BE2C (cell line): ENCODE results near the gene BHLHE41.

ENCODE experiments used
- DNase-seq: peaks from one replicate; pipeline ENCODE4 v3.0.0-alpha.2; 2020
- H3K27me3 ChIP-seq: fragments of 250-450 bp; sonication (Bioruptor Pico); 2 replicates; pipeline ENCODE4 v1.5.1; 2020; ENCODE audit warnings: mild to moderate bottlenecking
- H3K36me3 ChIP-seq: fragments of 250-450 bp; sonication (Bioruptor Pico); 2 replicates; pipeline ENCODE4 v1.5.1; 2020; ENCODE audit warnings: mild to moderate bottlenecking
- H3K4me1 ChIP-seq: fragments of 250-450 bp; sonication (Bioruptor Pico); 2 replicates; pipeline ENCODE4 v1.5.1; 2020
- H3K4me3 ChIP-seq: 2 replicates; pipeline ENCODE4 v1.5.1; 2011; ENCODE audit warnings: low read depth, low read length
- H3K9me3 ChIP-seq: fragments of 250-450 bp; sonication (Bioruptor Pico); 2 replicates; pipeline ENCODE4 v1.5.1; 2020
- TF ChIP-seq, protein P1 (sequence below): IDR thresholded peaks from 2 replicates; pipeline ENCODE4 v1.5.1; 2012; ENCODE audit warnings: mild to moderate bottlenecking, low read depth, low read length

The BHLHE41 gene

GRCh38 chr12:26109343-26109881 lies 15.4 kb downstream of the BHLHE41 start:
- DNase-seq, result no peak
- no peaks in the 10 kb centered on the region; the same call in 1 of the 2 replicates for H3K27me3 ChIP-seq
- H3K4me3 ChIP-seq, result no peak overlapping the region
- no peaks in the 10 kb centered on the region for H3K4me1 ChIP-seq
- H3K36me3 ChIP-seq, result no peaks in the 10 kb centered on the region
- no peaks in the 10 kb centered on the region for H3K9me3 ChIP-seq
- TF ChIP-seq, protein P1, sequence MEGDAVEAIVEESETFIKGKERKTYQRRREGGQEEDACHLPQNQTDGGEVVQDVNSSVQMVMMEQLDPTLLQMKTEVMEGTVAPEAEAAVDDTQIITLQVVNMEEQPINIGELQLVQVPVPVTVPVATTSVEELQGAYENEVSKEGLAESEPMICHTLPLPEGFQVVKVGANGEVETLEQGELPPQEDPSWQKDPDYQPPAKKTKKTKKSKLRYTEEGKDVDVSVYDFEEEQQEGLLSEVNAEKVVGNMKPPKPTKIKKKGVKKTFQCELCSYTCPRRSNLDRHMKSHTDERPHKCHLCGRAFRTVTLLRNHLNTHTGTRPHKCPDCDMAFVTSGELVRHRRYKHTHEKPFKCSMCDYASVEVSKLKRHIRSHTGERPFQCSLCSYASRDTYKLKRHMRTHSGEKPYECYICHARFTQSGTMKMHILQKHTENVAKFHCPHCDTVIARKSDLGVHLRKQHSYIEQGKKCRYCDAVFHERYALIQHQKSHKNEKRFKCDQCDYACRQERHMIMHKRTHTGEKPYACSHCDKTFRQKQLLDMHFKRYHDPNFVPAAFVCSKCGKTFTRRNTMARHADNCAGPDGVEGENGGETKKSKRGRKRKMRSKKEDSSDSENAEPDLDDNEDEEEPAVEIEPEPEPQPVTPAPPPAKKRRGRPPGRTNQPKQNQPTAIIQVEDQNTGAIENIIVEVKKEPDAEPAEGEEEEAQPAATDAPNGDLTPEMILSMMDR, result no peak

DNA sequence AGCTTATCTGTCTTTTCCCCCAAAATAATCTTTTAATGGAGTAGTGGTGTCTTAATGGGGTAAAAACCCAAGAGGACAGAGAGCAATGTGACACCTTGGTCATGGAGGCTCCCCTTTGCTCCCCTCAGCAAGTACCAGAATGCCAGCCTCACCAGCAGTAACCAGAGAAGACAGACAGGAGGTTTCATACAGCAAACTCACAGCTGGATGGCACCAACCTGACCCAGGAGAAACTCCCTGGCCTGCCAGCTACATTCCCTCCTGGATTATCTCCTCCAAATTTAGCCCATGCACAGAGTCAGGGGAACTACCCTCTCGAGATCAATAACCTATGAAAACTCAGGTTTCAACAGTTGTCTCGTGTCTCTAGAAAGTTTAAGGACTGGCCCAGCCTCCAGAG lies 15.9 kb downstream of the BHLHE41 start:
- H3K36me3 ChIP-seq, result no peaks in the 10 kb centered on the region
- H3K4me3 ChIP-seq, result no peak overlapping the region
- no peaks in the 10 kb centered on the region for H3K9me3 ChIP-seq
- no peaks in the 10 kb centered on the region for H3K4me1 ChIP-seq
- DNase-seq, result no peak
- no peaks in the 10 kb centered on the region; the same call in 1 of the 2 replicates for H3K27me3 ChIP-seq
- TF ChIP-seq, protein P1, result no peak

DNA sequence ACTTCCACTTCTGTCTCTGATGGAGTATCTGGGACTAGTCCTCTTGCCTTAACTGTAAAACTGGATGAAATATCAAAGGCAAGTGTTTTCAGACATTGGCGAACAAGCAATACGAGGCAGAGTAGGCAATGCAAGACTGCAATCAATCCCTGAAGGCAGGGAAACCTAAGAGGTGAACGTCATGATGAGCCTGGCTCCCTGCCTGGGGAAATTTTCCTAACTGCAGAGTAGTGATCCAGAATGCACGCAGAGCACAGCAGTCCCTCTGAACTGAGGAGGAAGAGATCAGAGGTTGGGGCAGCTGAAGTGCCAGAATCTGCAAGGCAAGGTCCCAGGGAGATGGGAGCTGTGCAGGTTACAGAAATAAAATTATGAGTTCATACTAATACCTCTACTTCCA lies 18.5 kb downstream of the BHLHE41 start:
- H3K4me1 ChIP-seq, result no peaks in the 10 kb centered on the region
- TF ChIP-seq, protein P1, result no peak
- no peak overlapping the region for H3K4me3 ChIP-seq
- no peaks in the 10 kb centered on the region for H3K27me3 ChIP-seq
- no peaks in the 10 kb centered on the region for H3K36me3 ChIP-seq
- no peaks in the 10 kb centered on the region for H3K9me3 ChIP-seq
- no peak for DNase-seq

DNA sequence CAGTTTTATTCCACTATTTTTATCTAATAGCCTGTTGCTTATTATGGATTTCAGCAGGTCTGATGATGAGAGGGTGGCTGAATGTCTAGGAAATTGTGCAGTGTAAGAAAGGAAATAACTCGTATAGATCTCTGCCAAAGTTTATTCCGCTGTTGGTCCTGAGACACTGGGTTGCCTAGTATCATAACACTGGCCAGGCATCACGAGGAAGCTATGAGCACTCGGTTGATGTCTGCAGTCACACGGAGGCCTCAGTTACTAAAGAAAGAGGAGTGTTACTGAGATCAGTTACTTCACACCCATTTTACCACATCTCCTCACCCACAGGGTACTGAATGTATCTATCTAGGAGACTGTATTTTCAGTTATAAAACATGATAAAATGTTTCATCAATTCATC lies 21.9 kb downstream of the BHLHE41 start:
- DNase-seq, result no peak
- TF ChIP-seq, protein P1, result no peak
- Histone ChIP-seq H3K9me3 (no peaks in the 10 kb centered on the region), H3K4me1 (no peaks in the 10 kb centered on the region), H3K27me3 (no peaks in the 10 kb centered on the region), H3K4me3 (no peak overlapping the region), H3K36me3 (no peaks in the 10 kb centered on the region)

- TF ChIP-seq, protein P1, result no peak
- no peaks in the 10 kb centered on the region for H3K4me1 ChIP-seq
- H3K36me3 ChIP-seq, result no peaks in the 10 kb centered on the region
- no peaks in the 10 kb centered on the region for H3K27me3 ChIP-seq
- no peaks in the 10 kb centered on the region for H3K9me3 ChIP-seq
- H3K4me3 ChIP-seq, result no peak overlapping the region
- DNase-seq, result no peak
These were observed 23.1 kb downstream of the BHLHE41 start for GRCh38 chr12:26101763-26102162.

GRCh38 chr12:26101350-26101734 lies 23.5 kb downstream of the BHLHE41 start:
- Histone ChIP-seq H3K27me3 (no peaks in the 10 kb centered on the region), H3K4me1 (no peaks in the 10 kb centered on the region), H3K9me3 (no peaks in the 10 kb centered on the region), H3K4me3 (no peak overlapping the region), H3K36me3 (no peaks in the 10 kb centered on the region)
- DNase-seq, result no peak
- TF ChIP-seq, protein P1, result no peak
